ENCODE data around the gene YPEL2. TPM values are rescaled to one million over a fixed set of nuclear protein-coding genes. Genes with fewer than 3 reads are reported as not detected.

The YPEL2 gene
- total and polyA plus RNA-seq, 2 donors: 7.0 to 10.6 TPM

DNA sequence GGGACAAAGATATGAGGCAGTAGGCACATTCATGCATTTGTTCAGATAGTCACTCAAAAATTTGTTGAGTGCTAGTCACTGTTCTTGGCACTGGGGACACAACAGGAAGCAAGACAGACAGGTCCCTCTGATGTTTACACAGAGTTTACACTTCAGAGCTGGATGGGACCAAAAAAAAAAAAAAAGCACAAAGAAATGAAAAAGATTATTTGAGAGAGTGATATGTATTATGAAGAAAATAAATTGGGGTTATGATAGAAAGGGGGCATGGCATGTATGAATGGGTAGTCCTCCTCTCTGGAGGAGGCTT lies 3.5 kb upstream of the YPEL2 start:
- H3K36me3 ChIP-seq (ENCODE audit: control insufficient read depth in 2 of 2, insufficient read depth in 2 of 2, low read length in 1 of 2): no peaks in the 10 kb centered on the region
- no peak overlapping the region for H3K4me3 ChIP-seq (ENCODE audit: low read length in 2 of 2)
- peak in 1 of 9 donors; percentile 70 for DNase-seq (ENCODE audit: low read depth in 6 of 9, low spot score in 9 of 9)
- H3K4me1 ChIP-seq (ENCODE audit: control insufficient read depth in 2 of 2, insufficient read depth in 2 of 2, low read length in 2 of 2): peaks cover 0 to 31% of the 10 kb centered on the region in 2 donors
- H3K27me3 ChIP-seq (ENCODE audit: control insufficient read depth in 2 of 2, insufficient read depth in 1 of 2, low read length in 1 of 2): peaks cover 0 to 9% of the 10 kb centered on the region in 2 donors
- H3K9me3 ChIP-seq (ENCODE audit: control insufficient read depth in 2 of 2, insufficient read depth in 1 of 2, low read length in 1 of 2): no peaks in the 10 kb centered on the region
- H3K27ac ChIP-seq (ENCODE audit: low read depth in 1 of 2, low read length in 1 of 2): peak overlapping the region; percentile 25 to 50

- no peaks in the 10 kb centered on the region for H3K36me3 ChIP-seq (ENCODE audit: control insufficient read depth in 2 of 2, insufficient read depth in 2 of 2, low read length in 1 of 2)
- WGBS: 95% methylated on average over 2 of the region's 2 CpGs
- no peaks in the 10 kb centered on the region for H3K9me3 ChIP-seq (ENCODE audit: control insufficient read depth in 2 of 2, insufficient read depth in 1 of 2, low read length in 1 of 2)
- H3K27ac ChIP-seq (ENCODE audit: low read depth in 1 of 2, low read length in 1 of 2): peak overlapping the region in 1 of 2 donors; percentile 22
- no peak overlapping the region for H3K4me3 ChIP-seq (ENCODE audit: low read length in 2 of 2)
- H3K4me1 ChIP-seq (ENCODE audit: control insufficient read depth in 2 of 2, insufficient read depth in 2 of 2, low read length in 2 of 2): peaks cover 6 to 36% of the 10 kb centered on the region in 2 donors
- peaks cover 0 to 12% of the 10 kb centered on the region in 2 donors for H3K27me3 ChIP-seq (ENCODE audit: control insufficient read depth in 2 of 2, insufficient read depth in 1 of 2, low read length in 1 of 2)
- no peak for DNase-seq (ENCODE audit: low read depth in 6 of 9, low spot score in 9 of 9)
Measured at GRCh38 chr17:59328601-59329000, 2.9 kb upstream of the YPEL2 start.

GRCh38 chr17:59329176-59330052 lies 2.0 kb upstream of the YPEL2 start:
- Histone ChIP-seq H3K27me3 (ENCODE audit: control insufficient read depth in 2 of 2, insufficient read depth in 1 of 2, low read length in 1 of 2) (peaks cover 0 to 12% of the 10 kb centered on the region in 2 donors), H3K9me3 (ENCODE audit: control insufficient read depth in 2 of 2, insufficient read depth in 1 of 2, low read length in 1 of 2) (no peaks in the 10 kb centered on the region), H3K4me1 (ENCODE audit: control insufficient read depth in 2 of 2, insufficient read depth in 2 of 2, low read length in 2 of 2) (peaks cover 10 to 41% of the 10 kb centered on the region in 2 donors), H3K36me3 (ENCODE audit: control insufficient read depth in 2 of 2, insufficient read depth in 2 of 2, low read length in 1 of 2) (no peaks in the 10 kb centered on the region), H3K4me3 (ENCODE audit: low read length in 2 of 2) (no peak overlapping the region), H3K27ac (ENCODE audit: low read depth in 1 of 2, low read length in 1 of 2) (peak overlapping the region in 1 of 2 donors; percentile 60)
- peak in 2 of 9 donors; percentile 23 to 61 for DNase-seq (ENCODE audit: low read depth in 6 of 9, low spot score in 9 of 9)
- WGBS: 39% methylated on average over 6 of the region's 6 CpGs

GRCh38 chr17:59330053-59330942 lies 1.2 kb upstream of the YPEL2 start:
- H3K4me3 ChIP-seq (ENCODE audit: low read length in 2 of 2): no peak overlapping the region
- no peaks in the 10 kb centered on the region for H3K36me3 ChIP-seq (ENCODE audit: control insufficient read depth in 2 of 2, insufficient read depth in 2 of 2, low read length in 1 of 2)
- peaks cover 10 to 41% of the 10 kb centered on the region in 2 donors for H3K4me1 ChIP-seq (ENCODE audit: control insufficient read depth in 2 of 2, insufficient read depth in 2 of 2, low read length in 2 of 2)
- no peak for DNase-seq (ENCODE audit: low read depth in 6 of 9, low spot score in 9 of 9)
- peaks cover 0 to 12% of the 10 kb centered on the region in 2 donors for H3K27me3 ChIP-seq (ENCODE audit: control insufficient read depth in 2 of 2, insufficient read depth in 1 of 2, low read length in 1 of 2)
- peak overlapping the region; percentile 36 to 60 for H3K27ac ChIP-seq (ENCODE audit: low read depth in 1 of 2, low read length in 1 of 2)
- WGBS: 63% methylated on average over 17 of the region's 17 CpGs
- H3K9me3 ChIP-seq (ENCODE audit: control insufficient read depth in 2 of 2, insufficient read depth in 1 of 2, low read length in 1 of 2): no peaks in the 10 kb centered on the region

- peak in 2 of 9 donors; percentile 17 to 49 for DNase-seq (ENCODE audit: low read depth in 6 of 9, low spot score in 9 of 9)
- H3K4me3 ChIP-seq (ENCODE audit: low read length in 2 of 2): peak overlapping the region; percentile 58 to 97
- peak overlapping the region in 1 of 2 donors; percentile 83 for H3K27ac ChIP-seq (ENCODE audit: low read depth in 1 of 2, low read length in 1 of 2)
- under 1% methylated on average over 90 of the region's 90 CpGs for WGBS
- H3K4me1 ChIP-seq (ENCODE audit: control insufficient read depth in 2 of 2, insufficient read depth in 2 of 2, low read length in 2 of 2): peaks cover 10 to 41% of the 10 kb centered on the region in 2 donors
- H3K36me3 ChIP-seq (ENCODE audit: control insufficient read depth in 2 of 2, insufficient read depth in 2 of 2, low read length in 1 of 2): no peaks in the 10 kb centered on the region
- peaks cover 0 to 12% of the 10 kb centered on the region in 2 donors for H3K27me3 ChIP-seq (ENCODE audit: control insufficient read depth in 2 of 2, insufficient read depth in 1 of 2, low read length in 1 of 2)
- H3K9me3 ChIP-seq (ENCODE audit: control insufficient read depth in 2 of 2, insufficient read depth in 1 of 2, low read length in 1 of 2): no peaks in the 10 kb centered on the region
Measured at GRCh38 chr17:59331929-59332748, 684 bp downstream of the YPEL2 start.

GRCh38 chr17:59332749-59333377 lies 1.4 kb downstream of the YPEL2 start:
- Histone ChIP-seq H3K9me3 (ENCODE audit: control insufficient read depth in 2 of 2, insufficient read depth in 1 of 2, low read length in 1 of 2) (no peaks in the 10 kb centered on the region), H3K27ac (ENCODE audit: low read depth in 1 of 2, low read length in 1 of 2) (peak overlapping the region in 1 of 2 donors; percentile 67), H3K4me3 (ENCODE audit: low read length in 2 of 2) (peak overlapping the region; percentile 58 to 97), H3K4me1 (ENCODE audit: control insufficient read depth in 2 of 2, insufficient read depth in 2 of 2, low read length in 2 of 2) (peaks cover 10 to 37% of the 10 kb centered on the region in 2 donors), H3K27me3 (ENCODE audit: control insufficient read depth in 2 of 2, insufficient read depth in 1 of 2, low read length in 1 of 2) (peaks cover 0 to 12% of the 10 kb centered on the region in 2 donors), H3K36me3 (ENCODE audit: control insufficient read depth in 2 of 2, insufficient read depth in 2 of 2, low read length in 1 of 2) (no peaks in the 10 kb centered on the region)
- no peak for DNase-seq (ENCODE audit: low read depth in 6 of 9, low spot score in 9 of 9)
- 35% methylated on average over 14 of the region's 14 CpGs for WGBS

- Histone ChIP-seq H3K36me3 (ENCODE audit: control insufficient read depth in 2 of 2, insufficient read depth in 2 of 2, low read length in 1 of 2) (no peaks in the 10 kb centered on the region), H3K27me3 (ENCODE audit: control insufficient read depth in 2 of 2, insufficient read depth in 1 of 2, low read length in 1 of 2) (peaks cover 0 to 12% of the 10 kb centered on the region in 2 donors), H3K4me1 (ENCODE audit: control insufficient read depth in 2 of 2, insufficient read depth in 2 of 2, low read length in 2 of 2) (peaks cover 10 to 31% of the 10 kb centered on the region in 2 donors), H3K9me3 (ENCODE audit: control insufficient read depth in 2 of 2, insufficient read depth in 1 of 2, low read length in 1 of 2) (no peaks in the 10 kb centered on the region), H3K4me3 (ENCODE audit: low read length in 2 of 2) (no peak overlapping the region), H3K27ac (ENCODE audit: low read depth in 1 of 2, low read length in 1 of 2) (peak overlapping the region in 1 of 2 donors; percentile 9)
- WGBS: 98% methylated on average over 2 of the region's 2 CpGs
- no peak for DNase-seq (ENCODE audit: low read depth in 6 of 9, low spot score in 9 of 9)
Measured at GRCh38 chr17:59333836-59334235, 2.4 kb downstream of the YPEL2 start.

- H3K4me3 ChIP-seq (ENCODE audit: low read length in 2 of 2): no peak overlapping the region
- peaks cover 10 to 20% of the 10 kb centered on the region in 2 donors for H3K4me1 ChIP-seq (ENCODE audit: control insufficient read depth in 2 of 2, insufficient read depth in 2 of 2, low read length in 2 of 2)
- no peak for DNase-seq (ENCODE audit: low read depth in 6 of 9, low spot score in 9 of 9)
- H3K36me3 ChIP-seq (ENCODE audit: control insufficient read depth in 2 of 2, insufficient read depth in 2 of 2, low read length in 1 of 2): no peaks in the 10 kb centered on the region
- H3K9me3 ChIP-seq (ENCODE audit: control insufficient read depth in 2 of 2, insufficient read depth in 1 of 2, low read length in 1 of 2): no peaks in the 10 kb centered on the region
- peaks cover 0 to 12% of the 10 kb centered on the region in 2 donors for H3K27me3 ChIP-seq (ENCODE audit: control insufficient read depth in 2 of 2, insufficient read depth in 1 of 2, low read length in 1 of 2)
- WGBS: 98% methylated on average over 10 of the region's 10 CpGs
- H3K27ac ChIP-seq (ENCODE audit: low read depth in 1 of 2, low read length in 1 of 2): no peak overlapping the region
Measured at GRCh38 chr17:59335685-59336084, 4.2 kb downstream of the YPEL2 start.

Data from thymus (tissue), 11 donors.